ENCODE measurements around the gene LTBP1. TPM values are rescaled to one million over a fixed set of nuclear protein-coding genes. Genes with fewer than 3 reads are reported as not detected.
A peak's percentile ranks its signal among the peaks of the same experiment; 100 is the strongest.

LTBP1 gene
- total RNA-seq, 1 donor from 2014 or later: 36.0 TPM

DNA sequence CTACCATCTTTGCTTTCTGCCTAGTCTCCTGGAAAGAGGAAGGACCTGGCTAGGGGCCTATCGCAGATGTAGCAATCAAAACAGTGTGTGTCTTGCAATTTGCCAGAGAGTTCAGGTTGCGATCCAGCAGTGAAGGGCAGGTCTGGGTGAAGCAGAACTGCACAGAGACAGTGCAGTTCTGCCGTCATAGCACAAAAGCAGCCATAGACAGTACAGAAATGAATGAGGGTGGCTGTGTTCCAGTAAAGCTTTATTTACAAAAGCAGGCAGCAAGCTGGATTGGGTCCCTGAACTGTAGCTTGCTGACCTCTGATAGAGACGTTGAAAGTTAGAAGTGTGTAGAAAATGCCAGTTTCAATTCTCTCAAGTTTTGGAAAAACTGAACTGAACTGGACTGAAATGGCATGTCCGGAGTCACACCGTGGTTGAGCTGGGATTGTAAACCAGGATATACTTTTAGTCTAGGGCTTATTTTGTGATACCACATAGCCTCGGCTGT, 186.8 kb downstream of the LTBP1 start:
- H3K4me3 ChIP-seq: no peak overlapping the region

DNA sequence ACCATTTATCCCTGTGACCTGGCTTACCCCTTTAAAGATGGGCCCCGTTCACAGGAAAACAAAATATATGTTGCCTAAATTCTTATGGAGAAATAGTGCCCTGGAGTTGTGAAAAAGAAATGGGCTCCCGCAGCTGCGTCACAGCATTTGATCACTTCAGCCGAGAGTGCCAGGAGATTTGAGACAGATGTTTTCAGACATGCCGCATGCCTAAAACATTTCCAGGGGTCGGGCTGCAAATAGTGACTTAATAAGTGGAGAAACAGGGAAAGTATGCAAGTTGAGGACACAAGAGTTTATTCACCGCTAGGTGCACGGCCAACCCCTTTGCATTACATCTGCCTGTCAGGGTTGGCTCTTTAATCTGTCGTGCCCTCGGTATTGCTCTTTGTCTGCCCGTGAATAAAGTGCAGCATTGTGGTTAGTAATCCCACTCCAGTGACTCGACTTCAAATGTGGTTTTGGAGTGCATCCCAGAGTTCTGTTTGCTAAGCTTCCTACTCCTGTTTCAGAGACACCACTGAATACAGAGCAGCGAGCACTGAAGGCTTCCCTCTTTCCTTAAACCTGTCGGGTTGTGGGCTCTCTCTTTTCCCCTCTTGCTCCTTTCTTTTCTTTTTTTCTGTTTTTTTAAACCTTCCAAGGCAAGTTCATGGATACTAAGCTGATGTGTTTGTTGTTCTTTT, 187.5 kb downstream of the LTBP1 start:
- peak overlapping the region; percentile 39 for H3K4me3 ChIP-seq
- ATAC-seq (peak; percentile 74), DNase-seq (no peak)
- H3K4me1 ChIP-seq: peaks cover 20% of the 10 kb centered on the region
- H3K27ac ChIP-seq: peak overlapping the region; percentile 79
- H3K36me3 ChIP-seq: no peaks in the 10 kb centered on the region
- H3K9me3 ChIP-seq: no peaks in the 10 kb centered on the region
- H3K27me3 ChIP-seq: no peaks in the 10 kb centered on the region
- TF ChIP-seq, protein P1, sequence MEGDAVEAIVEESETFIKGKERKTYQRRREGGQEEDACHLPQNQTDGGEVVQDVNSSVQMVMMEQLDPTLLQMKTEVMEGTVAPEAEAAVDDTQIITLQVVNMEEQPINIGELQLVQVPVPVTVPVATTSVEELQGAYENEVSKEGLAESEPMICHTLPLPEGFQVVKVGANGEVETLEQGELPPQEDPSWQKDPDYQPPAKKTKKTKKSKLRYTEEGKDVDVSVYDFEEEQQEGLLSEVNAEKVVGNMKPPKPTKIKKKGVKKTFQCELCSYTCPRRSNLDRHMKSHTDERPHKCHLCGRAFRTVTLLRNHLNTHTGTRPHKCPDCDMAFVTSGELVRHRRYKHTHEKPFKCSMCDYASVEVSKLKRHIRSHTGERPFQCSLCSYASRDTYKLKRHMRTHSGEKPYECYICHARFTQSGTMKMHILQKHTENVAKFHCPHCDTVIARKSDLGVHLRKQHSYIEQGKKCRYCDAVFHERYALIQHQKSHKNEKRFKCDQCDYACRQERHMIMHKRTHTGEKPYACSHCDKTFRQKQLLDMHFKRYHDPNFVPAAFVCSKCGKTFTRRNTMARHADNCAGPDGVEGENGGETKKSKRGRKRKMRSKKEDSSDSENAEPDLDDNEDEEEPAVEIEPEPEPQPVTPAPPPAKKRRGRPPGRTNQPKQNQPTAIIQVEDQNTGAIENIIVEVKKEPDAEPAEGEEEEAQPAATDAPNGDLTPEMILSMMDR (IDR thresholded peaks at IDR 0.05): no peak
- intact Hi-C loops (cut with DNase I): no loop called here

More for the DNA sequence above, 186.8 kb downstream of the LTBP1 start:
- no peak for DNase-seq
- no peaks in the 10 kb centered on the region for H3K27me3 ChIP-seq
- TF ChIP-seq, protein P1 (IDR thresholded peaks at IDR 0.05): no peak
- peak; percentile 66 for ATAC-seq
- no peaks in the 10 kb centered on the region for H3K36me3 ChIP-seq
- peaks cover 20% of the 10 kb centered on the region for H3K4me1 ChIP-seq
- peak overlapping the region; percentile 79 for H3K27ac ChIP-seq
- H3K9me3 ChIP-seq: no peaks in the 10 kb centered on the region
- intact Hi-C loops (cut with DNase I): no loop called here

DNA sequence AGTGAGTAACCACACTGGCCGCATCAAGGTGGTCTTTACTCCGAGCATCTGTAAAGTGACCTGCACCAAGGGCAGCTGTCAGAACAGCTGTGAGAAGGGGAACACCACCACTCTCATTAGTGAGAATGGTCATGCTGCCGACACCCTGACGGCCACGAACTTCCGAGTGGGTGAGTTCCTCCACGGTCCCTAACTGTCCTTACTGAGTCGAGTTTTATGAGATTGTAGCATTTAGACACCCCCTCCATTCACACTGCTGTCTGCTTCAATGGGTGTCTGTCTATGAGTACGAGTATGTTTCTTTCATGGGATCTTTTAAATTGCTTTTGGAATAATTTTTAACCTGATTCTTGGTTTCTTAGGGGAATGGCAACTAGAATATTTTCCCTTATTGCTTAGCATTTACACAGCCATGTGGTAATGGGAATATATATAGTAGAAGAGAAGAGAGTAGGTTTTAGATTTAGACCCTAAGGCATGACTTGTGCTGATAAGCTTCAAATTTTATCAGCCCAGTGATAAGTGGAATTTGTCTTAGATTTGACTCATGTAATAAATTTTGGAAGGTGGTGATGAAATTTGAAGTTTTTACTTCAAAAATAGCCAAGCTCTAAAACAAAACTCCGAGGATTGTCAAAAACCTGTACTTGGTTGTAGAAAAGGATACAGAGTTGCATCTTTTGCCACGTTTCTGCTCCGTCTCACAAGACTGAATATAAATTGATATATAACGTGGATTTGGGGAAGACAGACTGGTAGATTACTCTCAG, 188.2 kb downstream of the LTBP1 start:
- H3K27me3 ChIP-seq: no peaks in the 10 kb centered on the region
- H3K4me3 ChIP-seq: peak overlapping the region; percentile 39
- H3K9me3 ChIP-seq: no peaks in the 10 kb centered on the region
- intact Hi-C loops (cut with DNase I): no loop called here
- no peak for DNase-seq
- TF ChIP-seq, protein P1 (IDR thresholded peaks at IDR 0.05): no peak
- peak overlapping the region; percentile 79 for H3K27ac ChIP-seq
- H3K4me1 ChIP-seq: peaks cover 20% of the 10 kb centered on the region
- no peaks in the 10 kb centered on the region for H3K36me3 ChIP-seq
- ATAC-seq: peak; percentile 7

DNA sequence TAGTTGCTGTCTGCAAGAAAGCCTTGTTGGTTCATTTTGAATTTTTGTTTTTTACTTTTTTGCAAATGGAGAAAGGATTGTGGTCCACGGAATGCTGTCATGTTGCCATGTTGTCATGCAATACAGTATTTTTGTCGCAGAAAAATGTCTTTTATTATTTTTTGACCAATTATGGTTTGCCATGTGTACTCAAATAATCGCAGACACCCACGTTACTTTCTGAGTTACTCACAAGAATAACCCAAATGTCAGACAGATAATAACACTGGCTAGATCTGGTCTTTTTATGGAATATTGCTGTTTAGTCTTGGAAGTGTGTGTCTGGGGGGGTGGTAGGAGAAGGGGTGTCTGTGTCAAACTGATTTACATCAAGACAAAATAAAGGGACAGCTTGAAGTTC, 188.9 kb downstream of the LTBP1 start:
- TF ChIP-seq, protein P1 (IDR thresholded peaks at IDR 0.05): no peak
- Histone ChIP-seq H3K4me3 (peak overlapping the region; percentile 39), H3K36me3 (no peaks in the 10 kb centered on the region), H3K4me1 (peaks cover 20% of the 10 kb centered on the region), H3K27ac (peak overlapping the region; percentile 79), H3K27me3 (no peaks in the 10 kb centered on the region), H3K9me3 (no peaks in the 10 kb centered on the region)
- intact Hi-C loops (cut with DNase I): no loop called here
- no peak for ATAC-seq
- no peak for DNase-seq

DNA sequence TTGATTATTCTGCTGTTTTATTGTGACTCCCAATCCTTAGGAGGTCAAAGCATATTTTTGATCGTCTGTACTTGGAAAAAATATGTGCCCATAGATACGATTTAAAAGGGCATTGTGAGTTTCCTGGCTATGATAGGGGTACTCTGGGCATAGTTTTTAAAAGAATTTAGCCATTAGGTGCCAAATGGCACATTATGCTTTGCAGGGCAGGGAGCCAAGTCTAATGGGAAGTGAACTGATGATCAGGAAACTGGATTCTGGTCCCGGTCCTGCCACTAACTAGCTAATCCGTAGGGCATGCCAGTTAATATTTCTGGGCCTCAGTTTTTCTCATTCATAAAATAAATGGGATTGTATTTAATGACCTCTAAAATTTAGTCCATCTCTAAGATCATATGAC, 189.3 kb downstream of the LTBP1 start:
- H3K4me3 ChIP-seq: peak overlapping the region; percentile 39
- no peaks in the 10 kb centered on the region for H3K36me3 ChIP-seq
- ATAC-seq: no peak
- peak overlapping the region; percentile 37 for H3K27ac ChIP-seq
- TF ChIP-seq, protein P1 (IDR thresholded peaks at IDR 0.05): no peak
- H3K4me1 ChIP-seq: peaks cover 20% of the 10 kb centered on the region
- intact Hi-C loops (cut with DNase I): no loop called here
- no peaks in the 10 kb centered on the region for H3K27me3 ChIP-seq
- no peak for DNase-seq
- H3K9me3 ChIP-seq: no peaks in the 10 kb centered on the region
